Left cardiac atrium (tissue), 4 donors: ENCODE measurements around the gene OR4N2. TPM values are rescaled to one million over a fixed set of nuclear protein-coding genes. Genes with fewer than 3 reads are reported as not detected.
"Not testable (repeated sequence)": the region's sequence is repeated elsewhere in the genome, so short reads cannot be mapped to it uniquely, and the experiment has no call there.

Source experiments
- ATAC-seq, 2 donors: fragments of 200-7000 bp; cut with Tn5 transposase; one replicate each; pipeline ENCODE4 v1.9.1; 2020; ENCODE audit warnings: mild to moderate bottlenecking in 2 of 2, moderate library complexity in 2 of 2
- DNase-seq: peaks from one replicate; pipeline ENCODE4 v3.0.0-alpha.2; 2020
- intact Hi-C, 2 donors: fragments of 100-400 bp; cut with DNase I; formaldehyde crosslinking; loops; one replicate each; pipeline versions ENCODE4 v1.14.1 to v1.15.1; 2022 to 2023
- total RNA-seq, 2 donors: library from RNA; stranded (reverse); fragmentation: NEBNext Ultra II Directional; extraction: Animal tissue kit (Norgen Biotek cat#: 25700); gene quantifications; one replicate each; pipeline ENCODE4 v1.2.1, GENCODE V29; 2021
- donor health status: DM: no; HTN: yes; CAD: no.
- donor health status: DM: no; HTN: yes; CAD: no; lungs with severe emphysema.
- donor health status: DM: yes; HTN: yes; CAD: no.
- donor health status: Dilated cardiomyopathy.

The OR4N2 gene
- total RNA-seq, 2 donors from 2014 or later = not detected

GRCh38 chr14:19827626-19828244 lies 24.2 kb downstream of the OR4N2 start:
- intact Hi-C loops, DNase-seq, ATAC-seq: not testable (repeated sequence)

DNA sequence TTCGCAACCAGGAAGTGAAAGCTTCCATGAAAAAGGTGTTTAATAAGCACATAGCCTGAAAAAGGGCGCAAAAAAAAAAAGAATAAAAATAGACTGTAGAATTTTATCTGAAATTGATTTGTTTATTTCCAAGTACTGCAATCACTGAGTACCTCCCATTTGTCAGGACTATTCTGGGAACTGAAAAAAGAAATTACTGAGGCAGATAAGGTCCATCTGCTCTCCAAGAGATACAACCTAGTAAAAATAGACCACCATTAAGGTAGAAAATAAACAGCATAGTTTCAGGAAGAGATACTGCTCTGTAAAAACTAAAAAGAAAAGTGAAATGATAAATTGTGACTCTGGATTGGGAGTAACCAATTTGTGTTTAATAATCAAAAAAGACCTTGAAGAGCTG lies 24.7 kb downstream of the OR4N2 start:
- ATAC-seq (no peak), DNase-seq (no peak)
- intact Hi-C loops = no loop called here

- ATAC-seq, intact Hi-C loops, DNase-seq: not testable (repeated sequence)
Measured at GRCh38 chr14:19834203-19834848, 30.8 kb downstream of the OR4N2 start.

- DNase-seq = no peak
- ATAC-seq = no peak
- intact Hi-C loops = no loop called here
Measured at GRCh38 chr14:19838433-19838832, 34.9 kb downstream of the OR4N2 start.

GRCh38 chr14:19851365-19851764 lies 47.8 kb downstream of the OR4N2 start:
- DNase-seq = no peak
- intact Hi-C loops = no loop called here
- ATAC-seq = no peak

GRCh38 chr14:19866061-19866669 lies 62.6 kb downstream of the OR4N2 start:
- ATAC-seq, intact Hi-C loops, DNase-seq: not testable (repeated sequence)

DNA sequence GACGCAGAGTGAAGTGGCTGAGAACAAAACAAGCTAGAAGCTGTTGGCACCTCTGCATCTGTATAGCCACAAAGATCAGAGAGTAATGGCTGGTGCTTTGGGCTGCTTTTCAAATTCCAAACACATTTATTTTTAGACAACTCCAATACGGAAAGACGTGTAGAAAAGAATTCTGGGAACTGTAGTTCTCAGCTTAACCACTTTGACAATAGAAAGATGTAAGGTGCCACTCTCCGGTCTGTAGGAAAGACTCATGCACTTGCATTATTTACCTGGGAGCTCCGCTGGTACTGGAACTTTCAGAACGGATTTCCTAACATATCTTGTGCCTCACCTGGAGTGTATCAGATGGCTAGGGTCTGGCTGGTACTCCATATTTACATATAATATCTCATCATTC lies 69.6 kb downstream of the OR4N2 start:
- DNase-seq (no peak), ATAC-seq (no peak)
- intact Hi-C loops = no loop called here

DNA sequence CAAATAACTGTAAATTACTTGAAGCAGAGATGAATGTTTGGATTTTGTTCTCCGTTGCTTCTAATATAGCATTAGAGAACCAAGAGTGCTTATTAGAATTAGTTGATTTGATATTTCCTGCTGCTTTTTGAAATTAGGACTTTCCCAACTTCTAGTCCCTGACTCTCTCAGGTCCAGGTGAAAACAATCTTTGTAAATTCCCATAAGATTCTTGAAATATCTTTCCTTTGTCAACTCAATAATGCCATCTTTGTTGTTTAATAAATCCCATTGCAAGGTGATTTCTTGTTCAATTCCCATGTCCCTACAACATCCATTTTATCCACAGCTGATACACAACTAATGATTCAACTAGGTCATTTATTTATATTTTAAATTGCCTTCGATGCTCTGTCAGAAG lies 71.3 kb downstream of the OR4N2 start, which contains the start of gene OR4K2:
OR4K2 (plus strand) TSS at position 301 of the 400 bp plus-strand sequence. CDS start 1,126 bp downstream, outside the sequence.
- no peak for DNase-seq
- no peak for ATAC-seq
- intact Hi-C loops = no loop called here

GRCh38 chr14:19878029-19878642 lies 74.6 kb downstream of the OR4N2 start:
- ATAC-seq (no peak), DNase-seq (no peak)
- intact Hi-C loops = no loop called here

Other genes starting within 250 kb of the OR4N2 start
- gene OR11H2, start 89.9 kb upstream of the OR4N2 start, total RNA-seq = not detected
- gene OR4Q3, start 60.2 kb upstream of the OR4N2 start, total RNA-seq = not detected
- gene OR4M1, start 30.3 kb upstream of the OR4N2 start, total RNA-seq = not detected
- not detected for gene OR4K2, start 71.4 kb downstream of the OR4N2 start, total RNA-seq
- gene OR4K5, start 116.8 kb downstream of the OR4N2 start, total RNA-seq = not detected
- not detected for gene OR4K1, start 127.1 kb downstream of the OR4N2 start, total RNA-seq
- gene OR4K15, start 171.8 kb downstream of the OR4N2 start, total RNA-seq = not detected
- not detected for gene OR4Q2, start 198.4 kb downstream of the OR4N2 start, total RNA-seq
- gene OR4K14, start 215.5 kb downstream of the OR4N2 start, total RNA-seq = not detected
- not detected for gene OR4K13, start 232.3 kb downstream of the OR4N2 start, total RNA-seq